H1 (cell line): ENCODE data around the gene NDUFA6. TPM values are rescaled to one million over a fixed set of nuclear protein-coding genes. Genes with fewer than 3 reads are reported as not detected.

ENCODE experiments used
- CTCF ChIA-PET: fragments of 300-600 bp; sonication (Branson Sonifier 250); formaldehyde crosslinking; loops from one replicate; lab custom pipeline; 2021; ENCODE audit not compliant: partially characterized antibody; lab: Charles Lee
- POLR2A ChIA-PET: fragments of 300-600 bp; sonication (Branson Sonifier 250); formaldehyde crosslinking; loops from one replicate; lab custom pipeline; 2021; ENCODE audit warnings: inconsistent platforms; ENCODE audit not compliant: partially characterized antibody; lab: Charles Lee
- DNase-seq, 2 experiments: peaks; one replicate each; pipeline versions ENCODE4 v3.0.0 to v3.0.0-alpha.2; 2010 to 2022; ENCODE audit warnings: low spot score in 2 of 2, low read depth in 1 of 2, mixed read lengths in 1 of 2
- FAIRE-seq: peaks from 2 replicates; lab custom pipeline; 2011; peaks lifted over from hg19 to GRCh38; lab: Jason Lieb, UNC
- H2AFZ ChIP-seq: 2 replicates; pipeline ENCODE4 v1.8.1; 2012; ENCODE audit warnings: low read length, inconsistent platforms
- H2AK5ac ChIP-seq: 2 replicates; pipeline ENCODE4 v1.6.1; 2013; ENCODE audit warnings: low read depth, low read length
- H2BK120ac ChIP-seq: replicated peaks from 2 replicates; pipeline ENCODE3; 2013; ENCODE audit warnings: low read depth, low read length, inconsistent platforms
- H2BK12ac ChIP-seq: 2 replicates; pipeline ENCODE4 v1.6.1; 2013; ENCODE audit warnings: low read depth, low read length
- H2BK15ac ChIP-seq: 2 replicates; pipeline ENCODE4 v1.6.1; 2013; ENCODE audit warnings: low read length
- H2BK20ac ChIP-seq: 2 replicates; pipeline ENCODE4 v1.6.1; 2013; ENCODE audit warnings: low read length
- H2BK5ac ChIP-seq: 2 replicates; pipeline ENCODE4 v1.6.1; 2013; ENCODE audit warnings: low read depth, low read length
- H3K14ac ChIP-seq: 2 replicates; pipeline ENCODE4 v1.6.1; 2013; ENCODE audit warnings: inconsistent platforms; ENCODE audit not compliant: insufficient read length
- H3K18ac ChIP-seq: 2 replicates; pipeline ENCODE4 v1.6.1; 2013; ENCODE audit warnings: low read length; ENCODE audit errors: extremely low read depth
- H3K23ac ChIP-seq: 2 replicates; pipeline ENCODE4 v1.6.1; 2013; ENCODE audit warnings: inconsistent platforms; ENCODE audit not compliant: insufficient read length
- H3K23me2 ChIP-seq: 2 replicates; pipeline ENCODE4 v1.6.1; 2013; ENCODE audit warnings: low read depth, low read length
- H3K27ac ChIP-seq: 2 replicates; pipeline ENCODE4 v1.6.1; 2011; ENCODE audit warnings: low read depth, low read length, inconsistent platforms
- H3K27me3 ChIP-seq, 4 experiments: replicated peaks in 1 of 4; 1 replicate in 1 of 4; 2 replicates in 3 of 4; pipeline versions ENCODE4 v1.6.1 to v1.8.1; 2011 to 2013; ENCODE audit warnings: low read length in 3 of 4, mild to moderate bottlenecking in 3 of 4, inconsistent platforms in 2 of 4, mixed read lengths in 2 of 4, moderate library complexity in 1 of 4; ENCODE audit not compliant: control insufficient read depth in 3 of 4, insufficient read depth in 3 of 4; ENCODE audit errors: extremely low read depth in 1 of 4
- H3K36me3 ChIP-seq, 4 experiments: 2 replicates each; pipeline versions ENCODE4 v1.6.1 to v1.8.1; 2011 to 2013; ENCODE audit warnings: mild to moderate bottlenecking in 4 of 4, low read length in 3 of 4, moderate library complexity in 2 of 4, control low read depth in 1 of 4, inconsistent platforms in 1 of 4; ENCODE audit not compliant: insufficient read depth in 4 of 4, control insufficient read depth in 2 of 4
- H3K4ac ChIP-seq: replicated peaks from 2 replicates; pipeline ENCODE3; 2013; ENCODE audit warnings: low read length, low read depth, mixed read lengths, inconsistent platforms; ENCODE audit not compliant: insufficient read length
- H3K4me1 ChIP-seq, 4 experiments: replicated peaks in 1 of 4; 1 replicate in 1 of 4; 2 replicates in 3 of 4; pipeline versions ENCODE4 v1.6.1 to v1.8.1; 2011 to 2013; ENCODE audit warnings: low read length in 3 of 4, inconsistent platforms in 2 of 4, mixed read lengths in 1 of 4; ENCODE audit not compliant: insufficient read depth in 4 of 4, control insufficient read depth in 3 of 4
- H3K4me2 ChIP-seq, 2 experiments: 2 replicates each; pipeline versions ENCODE4 v1.6.1 to v1.8.1; 2011 to 2013; ENCODE audit warnings: low read depth in 2 of 2, low read length in 2 of 2, control low read depth in 1 of 2, inconsistent platforms in 1 of 2, mild to moderate bottlenecking in 1 of 2; ENCODE audit not compliant: insufficient read depth in 1 of 2
- H3K4me3 ChIP-seq, 4 experiments: fragments of 200-600, 300-600 bp in 1 of 4; sonication (generic), shearing (Covaris generic), sonication (Bioruptor Twin) in 1 of 4; 2 replicates each; pipeline versions ENCODE4 v1.5.1 to v1.8.1; 2011 to 2016; ENCODE audit warnings: low read length in 4 of 4, low read depth in 3 of 4, control low read depth in 2 of 4, inconsistent platforms in 2 of 4, mild to moderate bottlenecking in 2 of 4, mixed read lengths in 1 of 4, moderate library complexity in 1 of 4; ENCODE audit not compliant: insufficient read depth in 2 of 4; ENCODE audit errors: extremely low read depth in 1 of 4
- H3K56ac ChIP-seq: replicated peaks from 2 replicates; pipeline ENCODE3; 2013; ENCODE audit warnings: low read depth, mild to moderate bottlenecking, mixed read lengths, low read length, inconsistent platforms; ENCODE audit not compliant: insufficient read length
- H3K79me1 ChIP-seq: 2 replicates; pipeline ENCODE4 v1.6.1; 2013; ENCODE audit warnings: low read depth, low read length, control low read depth
- H3K79me2 ChIP-seq, 2 experiments: 2 replicates each; pipeline versions ENCODE4 v1.6.1 to v1.8.1; 2012 to 2013; ENCODE audit warnings: low read length in 2 of 2, mild to moderate bottlenecking in 2 of 2, inconsistent platforms in 1 of 2; ENCODE audit not compliant: insufficient read depth in 2 of 2, control insufficient read depth in 1 of 2
- H3K9ac ChIP-seq, 4 experiments: replicated peaks in 1 of 4; 1 replicate in 1 of 4; 2 replicates in 3 of 4; pipeline versions ENCODE4 v1.6.1 to v1.8.1; 2011 to 2013; ENCODE audit warnings: low read depth in 3 of 4, low read length in 3 of 4, control low read depth in 2 of 4, mild to moderate bottlenecking in 2 of 4, moderate library complexity in 2 of 4, inconsistent platforms in 1 of 4; ENCODE audit errors: extremely low read depth in 1 of 4
- H3K9me3 ChIP-seq, 2 experiments: 2 replicates each; pipeline versions ENCODE4 v1.6.1 to v1.8.1; 2012 to 2013; ENCODE audit warnings: mild to moderate bottlenecking in 2 of 2, moderate library complexity in 2 of 2, control low read depth in 1 of 2, inconsistent platforms in 1 of 2, low read depth in 1 of 2, low read length in 1 of 2, mixed read lengths in 1 of 2; ENCODE audit not compliant: insufficient read depth in 2 of 2
- H4K20me1 ChIP-seq, 2 experiments: replicated peaks in 1 of 2; 2 replicates each; pipeline versions ENCODE3 to v1.8.1; 2011 to 2013; ENCODE audit warnings: inconsistent platforms in 2 of 2, low read length in 2 of 2, mild to moderate bottlenecking in 1 of 2; ENCODE audit not compliant: insufficient read depth in 2 of 2, control insufficient read depth in 1 of 2
- H4K5ac ChIP-seq: 2 replicates; pipeline ENCODE4 v1.6.1; 2013; ENCODE audit warnings: low read length, low read depth, mixed read lengths, inconsistent platforms; ENCODE audit not compliant: insufficient read length
- H4K8ac ChIP-seq: 2 replicates; pipeline ENCODE4 v1.8.0; 2013; ENCODE audit warnings: mild to moderate bottlenecking, moderate library complexity, low read length, inconsistent platforms; ENCODE audit not compliant: insufficient read depth; ENCODE audit errors: extremely low read depth
- H4K91ac ChIP-seq: replicated peaks from 2 replicates; pipeline ENCODE3; 2013; ENCODE audit warnings: low read length, mixed read lengths, inconsistent platforms; ENCODE audit not compliant: insufficient read length
- ATF2 ChIP-seq: IDR thresholded peaks from 2 replicates; pipeline ENCODE4 v1.6.1; 2012; ENCODE audit warnings: low read length, inconsistent platforms
- ATF3 ChIP-seq: IDR thresholded peaks from 2 replicates; pipeline ENCODE4 v1.6.1; 2011; ENCODE audit warnings: low read depth, mild to moderate bottlenecking, low read length; ENCODE audit not compliant: insufficient read depth
- CBX8 ChIP-seq: fragments of 300-800, 300-1000 bp; sonication (generic); IDR thresholded peaks from 2 replicates; pipeline ENCODE4 v1.7.1; 2016; ENCODE audit warnings: low read depth, low read length, borderline replicate concordance
- CHD2 ChIP-seq: IDR thresholded peaks from 2 replicates; pipeline ENCODE4 v1.6.1; 2012; ENCODE audit warnings: low read length, improper control_type of control experiment
- CREB1 ChIP-seq: IDR thresholded peaks from 2 replicates; pipeline ENCODE4 v1.6.1; 2012; ENCODE audit warnings: inconsistent platforms
- HDAC6 ChIP-seq: IDR thresholded peaks from one replicate; pipeline ENCODE4 v1.7.1; 2012; ENCODE audit warnings: low read depth, mild to moderate bottlenecking, inconsistent platforms, low read length, moderate library complexity
- KDM5A ChIP-seq: fragments of 200-600 bp; IDR thresholded peaks from 2 replicates; pipeline ENCODE4 v1.7.1; 2012; ENCODE audit warnings: mild to moderate bottlenecking, low read length, inconsistent platforms, mixed read lengths
- MAX ChIP-seq: IDR thresholded peaks from 2 replicates; pipeline ENCODE4 v1.6.1; 2012; ENCODE audit warnings: inconsistent platforms
- SP2 ChIP-seq: IDR thresholded peaks from 2 replicates; pipeline ENCODE4 v1.6.1; 2012; ENCODE audit warnings: mild to moderate bottlenecking, low read length, inconsistent platforms
- SP4 ChIP-seq: IDR thresholded peaks from 2 replicates; pipeline ENCODE4 v1.6.1; 2012; ENCODE audit warnings: low read length, inconsistent platforms
- TBP ChIP-seq: IDR thresholded peaks from 2 replicates; pipeline ENCODE4 v1.6.1; 2011; ENCODE audit warnings: low read depth, low read length, improper control_type of control experiment
- TCF12 ChIP-seq: IDR thresholded peaks from 2 replicates; pipeline ENCODE4 v1.6.1; 2011; ENCODE audit warnings: low read depth, mild to moderate bottlenecking, low read length
- WGBS, 2 experiments: shearing (Covaris generic) in 1 of 2; methylation state at CpG; one replicate each; pipeline versions ENCODE4 v1.1.6 to v1.1.7; 2013 to 2015; ENCODE audit warnings: low lambda C conversion rate in 2 of 2, mixed read lengths in 2 of 2, inconsistent platforms in 1 of 2, low coverage in 1 of 2, missing lambda C conversion rate in 1 of 2; ENCODE audit not compliant: insufficient replicate concordance in 2 of 2, insufficient coverage in 1 of 2, insufficient read length in 1 of 2; ENCODE audit errors: extremely low coverage in 1 of 2, missing lambda C conversion rate in 1 of 2; 5-methylcytosine and 5-hydroxymethylcytosine counted together
- polyA plus RNA-seq, 7 experiments: library from polyadenylated mRNA; depleted of rRNA in 3 of 7; stranded (reverse) in 5 of 7; unstranded in 2 of 7; fragments of >200 nt in 5 of 7; fragments of 200-250 nt in 2 of 7; gene quantifications; 1 replicate in 5 of 7; 2 replicates in 1 of 7; 4 replicates in 1 of 7; pipeline versions ENCODE4 v1.2.1 to v1.2.3, GENCODE V29; 2011 to 2013; ENCODE audit warnings: missing spikeins in 2 of 7, mixed read lengths in 2 of 7
- total RNA-seq: library from RNA; stranded (reverse); fragmentation: NEBNext Ultra II Directional; extraction: Animal tissue kit (Norgen Biotek cat#: 25700); gene quantifications from 2 replicates; pipeline ENCODE4 v1.2.1, GENCODE V29; 2021

The NDUFA6 gene
- total and polyA plus RNA-seq, 2 of the 8 experiments (the other 6 are each of a cell fraction or from before 2014, with no cell fraction given) = 76.2 to 105 TPM

GRCh38 chr22:42083119-42083518 is 7.5 kb downstream of the NDUFA6 start:
- no peak overlapping the region for H2AK5ac ChIP-seq
- no peak overlapping the region for H3K23ac ChIP-seq
- 0 out of 7 replicates have a peak overlapping the region, but pooled peaks of 1 of the 4 experiments have one; percentile 13 for H3K9ac ChIP-seq
- H3K14ac ChIP-seq = no peak overlapping the region
- peaks cover 3% of the 10 kb centered on the region; the same call in 1 of the 2 replicates for H3K79me1 ChIP-seq
- peaks cover 0 to 2% of the 10 kb centered on the region in 2 experiments for H4K20me1 ChIP-seq
- peaks cover 2% of the 10 kb centered on the region for H3K23me2 ChIP-seq
- peaks cover 0 to 4% (median 1%) of the 10 kb centered on the region in 4 experiments; a peak in 3 of 7 replicates for H3K4me1 ChIP-seq
- H4K91ac ChIP-seq = no peak overlapping the region
- H3K27me3 ChIP-seq = no peaks in the 10 kb centered on the region
- H3K18ac ChIP-seq = no peak overlapping the region
- no peak overlapping the region for H3K27ac ChIP-seq
- no peaks in the 10 kb centered on the region for H3K9me3 ChIP-seq
- H3K56ac ChIP-seq = no peak overlapping the region
- POLR2A ChIA-PET = interaction anchor here (1.1 to 2.8 kb wide), 4 partner anchors 7 to 172 kb away, joined by 4 to 9 read pairs (median 4); partner anchors contain the start of gene NAGA
- no peak overlapping the region for H4K5ac ChIP-seq
- H3K79me2 ChIP-seq = peaks cover 0 to 12% of the 10 kb centered on the region in 2 experiments; a peak in 2 of 4 replicates
- H2BK5ac ChIP-seq = no peak overlapping the region
- H2BK15ac ChIP-seq = no peak overlapping the region
- no peak overlapping the region for H2AFZ ChIP-seq
- H3K4ac ChIP-seq = no peak overlapping the region
- FAIRE-seq (no peak), DNase-seq (no peak)
- H4K8ac ChIP-seq = no peak overlapping the region
- no peak overlapping the region for H2BK12ac ChIP-seq
- H3K4me3 ChIP-seq = no peak overlapping the region
- H3K36me3 ChIP-seq = peaks cover 7 to 31% (median 27%) of the 10 kb centered on the region in 4 experiments
- H2BK120ac ChIP-seq = no peak overlapping the region
- no peak overlapping the region for H2BK20ac ChIP-seq
- H3K4me2 ChIP-seq = no peak overlapping the region
- CTCF ChIA-PET = interaction anchor here (1.6 kb wide), 1 partner anchor 10 kb away, joined by 5 read pairs; no protein-coding TSS in a partner anchor
- 94% methylated on average over 4 of the region's 4 CpGs; no CpG with 5 or more reads in 1 of the 2 experiments for WGBS, 2 experiments
- TF ChIP-seq ATF2 (no peak), HDAC6 (no peak), ATF3 (no peak), SP2 (no peak), KDM5A (no peak), MAX (no peak), CHD2 (no peak), CREB1 (no peak), TBP (no peak), SP4 (no peak), CBX8 (no peak), TCF12 (no peak)
